GM18868 (cell line): Measurements from ENCODE around the gene POLA1.

Experiments used
- ATAC-seq: cut with Tn5 transposase; IDR thresholded peaks from one replicate; pipeline ENCODE4 v1.9.1; 2021; ENCODE audit warnings: mild to moderate bottlenecking, moderate library complexity; ENCODE audit not compliant: unreplicated experiment

The POLA1 gene

DNA sequence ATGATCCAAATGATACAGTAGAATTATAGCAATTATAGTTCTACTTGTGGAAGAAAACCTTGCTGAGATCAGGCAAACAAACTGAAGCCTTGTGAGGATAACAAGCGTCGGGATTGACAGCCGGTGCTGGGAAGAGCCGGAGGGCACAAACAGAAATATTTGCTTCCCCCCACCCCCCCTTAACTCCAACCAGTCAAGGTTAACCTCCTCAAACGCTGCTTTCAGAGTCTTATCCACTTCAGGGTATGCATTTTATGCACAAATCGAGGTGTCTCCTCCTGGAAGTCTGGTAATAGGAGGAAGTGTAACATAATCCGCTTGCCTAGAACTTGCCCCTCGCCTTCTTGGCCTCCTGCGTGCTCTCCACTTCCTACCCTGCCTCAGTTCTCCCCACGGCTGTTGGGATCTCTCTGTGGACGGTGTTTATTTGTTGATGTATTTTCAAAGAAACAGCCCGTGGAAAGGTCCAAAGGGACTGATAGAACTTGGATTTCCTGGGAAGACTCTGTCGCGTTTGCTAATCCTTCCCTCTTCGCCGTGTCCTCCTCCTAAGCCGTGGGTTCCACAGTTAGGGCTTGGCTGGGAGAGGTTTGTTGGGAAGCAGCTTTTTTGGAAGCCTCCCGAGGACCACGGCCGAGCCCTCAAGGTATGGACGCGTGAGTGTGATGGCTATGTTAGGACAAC, 326.1 kb downstream of the POLA1 start:
- ATAC-seq, result no peak

DNA sequence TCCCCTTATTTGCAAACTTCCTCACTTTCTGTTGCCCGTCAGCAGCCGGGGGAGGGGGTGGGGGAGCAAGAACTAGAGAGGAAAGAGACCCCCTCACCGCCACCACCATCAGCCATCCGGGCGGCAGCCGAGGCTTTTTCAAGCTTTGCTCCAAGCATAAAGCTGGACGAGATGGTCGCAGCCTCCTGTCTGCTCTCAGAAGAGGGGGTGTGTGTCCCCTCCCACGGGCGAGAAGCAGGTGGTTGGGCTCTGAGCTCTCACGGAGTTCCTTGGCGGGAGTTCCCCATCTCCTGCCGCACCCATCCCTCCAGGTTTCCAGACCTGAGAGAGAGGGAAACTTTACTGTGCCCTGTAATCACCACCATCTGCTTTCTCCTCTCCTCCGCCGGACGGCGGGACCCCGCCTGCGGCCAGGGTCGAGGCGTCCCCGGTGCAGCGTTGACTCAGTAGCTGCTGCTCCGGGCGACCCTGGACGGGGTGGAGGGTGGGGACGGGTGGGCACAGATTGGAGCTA, 326.7 kb downstream of the POLA1 start:
- ATAC-seq, result peak; percentile 30

GRCh38 chrX:25020905-25021449, 327.3 kb downstream of the POLA1 start:
- ATAC-seq, result peak; percentile 75

DNA sequence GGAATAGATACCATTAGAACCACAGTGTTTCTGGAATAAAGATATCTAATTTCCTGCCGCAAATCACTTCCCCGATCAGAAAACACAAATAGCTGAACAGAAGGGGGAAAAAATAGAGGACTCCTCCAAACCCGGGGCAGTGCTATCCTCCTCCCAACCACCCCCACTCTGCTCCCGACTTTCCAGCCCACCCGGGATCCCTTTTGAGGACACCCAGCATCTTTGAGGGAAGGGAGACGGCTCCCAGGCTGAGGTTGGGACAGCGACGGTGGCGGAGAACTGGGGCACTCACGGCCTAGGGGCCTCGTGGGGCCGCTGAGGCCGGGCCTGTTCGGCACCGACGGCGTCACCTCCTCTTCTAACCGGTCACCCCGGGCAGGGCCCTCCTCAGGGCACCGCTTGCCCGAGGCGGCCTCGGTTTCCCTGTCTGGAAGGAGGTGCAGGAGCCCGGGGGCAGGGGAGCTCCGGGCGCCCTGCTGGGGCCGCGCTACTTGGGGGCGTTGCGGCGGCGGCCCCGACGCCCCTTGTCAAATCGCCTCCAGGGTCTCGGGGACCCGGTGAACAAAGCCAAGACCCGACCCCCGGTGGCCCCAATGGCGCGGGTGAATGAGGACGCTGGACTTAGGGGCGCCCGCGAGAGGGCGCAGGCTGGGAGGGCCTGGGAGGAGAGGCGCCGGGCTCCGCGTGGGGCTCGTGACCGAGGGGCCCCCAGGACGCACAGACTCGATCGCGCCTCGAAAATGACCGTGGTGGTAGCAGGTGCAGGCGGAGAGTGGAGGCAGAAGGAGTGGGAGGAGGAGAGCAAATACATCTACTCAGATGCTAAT, 329.0 kb downstream of the POLA1 start:
- no peak for ATAC-seq

DNA sequence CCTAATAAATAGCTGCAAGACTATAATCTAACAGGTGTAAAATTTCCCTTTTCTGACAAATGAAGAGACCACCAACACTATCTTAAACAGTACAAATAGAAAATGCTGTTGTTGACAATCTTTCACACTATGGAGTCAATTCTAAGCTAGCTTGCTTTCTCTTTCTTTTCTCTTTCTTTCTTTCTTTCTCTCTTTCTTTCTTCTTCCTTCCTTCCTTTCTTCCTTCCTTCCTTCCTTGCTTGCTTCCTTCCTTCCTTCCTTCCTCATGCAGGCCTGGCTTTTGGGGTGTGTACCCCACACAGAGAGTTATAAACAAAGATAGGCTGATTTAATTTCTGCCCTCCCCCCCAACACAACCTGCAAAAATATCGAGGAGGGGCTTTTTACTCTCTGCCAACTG, 330.2 kb downstream of the POLA1 start:
- ATAC-seq, result no peak

GRCh38 chrX:25025615-25026014, 331.9 kb downstream of the POLA1 start:
- ATAC-seq, result no peak

- ATAC-seq, result no peak
These were observed 332.9 kb downstream of the POLA1 start for GRCh38 chrX:25026576-25026975.

GRCh38 chrX:25028726-25029125, 335.0 kb downstream of the POLA1 start:
- no peak for ATAC-seq

GRCh38 chrX:25029288-25029825, 335.6 kb downstream of the POLA1 start:
- ATAC-seq, result no peak

- no peak for ATAC-seq
These were observed 341.2 kb downstream of the POLA1 start for GRCh38 chrX:25034889-25035288.

GRCh38 chrX:25039036-25039435, 345.3 kb downstream of the POLA1 start:
- ATAC-seq, result no peak

- no peak for ATAC-seq
These were observed 349.5 kb downstream of the POLA1 start for GRCh38 chrX:25043192-25043591.
